HepG2 (cell line): ENCODE data around the gene XRCC5. TPM values are rescaled to one million over a fixed set of nuclear protein-coding genes. Genes with fewer than 3 reads are reported as not detected.

Experiments
- ATAC-seq: fragments of 200-7000 bp; cut with Tn5 transposase; 3 replicates; pipeline ENCODE4 v1.9.1; 2020; ENCODE audit warnings: mild to moderate bottlenecking, moderate library complexity
- BruUV-seq: library from RNA; stranded (reverse); fragments of 400-500 nt; replicated peaks from 2 replicates; lab custom pipeline; 2021; lab: Mats Ljungman, UMichigan
- CTCF ChIA-PET: fragments of 300-600 bp; formaldehyde crosslinking; extraction: SDS; loops from one replicate; lab custom pipeline; 2021; ENCODE audit warnings: low total read pairs, inconsistent platforms, low intra/inter-chr PET ratio; lab: Yijun Ruan, JAX
- POLR2A ChIA-PET: fragments of 350-600 bp; sonication (Branson Sonifier 250); formaldehyde crosslinking; loops from one replicate; lab custom pipeline; 2020; ENCODE audit warnings: antibody characterized with exemption, inconsistent platforms; lab: Yijun Ruan, JAX
- DNase-seq: peaks from one replicate; pipeline ENCODE4 v3.0.0-alpha.2; 2015; ENCODE audit warnings: low spot score
- FAIRE-seq: peaks from 3 replicates; lab custom pipeline; 2011; peaks lifted over from hg19 to GRCh38; lab: Jason Lieb, UNC
- H2AFZ ChIP-seq: one replicate; pipeline ENCODE4 v1.6.1; 2011; ENCODE audit warnings: low read length, inconsistent platforms
- H3K27ac ChIP-seq: fragments of 300-600 bp; 3 replicates; pipeline ENCODE4 v1.8.0; 2011; ENCODE audit warnings: mixed run types, mild to moderate bottlenecking, mixed read lengths, low read length, inconsistent platforms; ENCODE audit not compliant: insufficient read depth; ENCODE audit errors: extremely low read length
- H3K27me3 ChIP-seq, 2 experiments: fragments of 200-600 bp in 1 of 2; 2 replicates in 1 of 2; 3 replicates in 1 of 2; pipeline versions ENCODE4 v1.6.0 to v1.8.0; 2011; ENCODE audit warnings: low read length in 2 of 2, mild to moderate bottlenecking in 2 of 2, moderate library complexity in 2 of 2, inconsistent platforms in 1 of 2; ENCODE audit not compliant: insufficient read depth in 2 of 2, control insufficient read depth in 1 of 2
- H3K36me3 ChIP-seq, 2 experiments: fragments of 200-600 bp in 1 of 2; replicated peaks in 1 of 2; 2 replicates in 1 of 2; 3 replicates in 1 of 2; pipeline versions ENCODE4 v1.5.1 to v1.8.0; 2011; ENCODE audit warnings: low read length in 2 of 2, inconsistent platforms in 1 of 2; ENCODE audit not compliant: insufficient read depth in 2 of 2, control insufficient read depth in 1 of 2
- H3K4me1 ChIP-seq: 2 replicates; pipeline ENCODE4 v1.5.1; 2012; ENCODE audit warnings: low read length, inconsistent platforms; ENCODE audit not compliant: insufficient read depth
- H3K4me2 ChIP-seq: 2 replicates; pipeline ENCODE4 v1.6.0; 2011; ENCODE audit warnings: low read depth, low read length, inconsistent platforms
- H3K4me3 ChIP-seq, 3 experiments: fragments of 200-600 bp in 1 of 3; sonication (generic), shearing (Covaris generic) in 1 of 3; replicated peaks in 1 of 3; 2 replicates each; pipeline ENCODE4 v1.5.1; 2011 to 2016; ENCODE audit warnings: low read length in 3 of 3, inconsistent platforms in 2 of 3, low read depth in 2 of 3, mild to moderate bottlenecking in 2 of 3, control low read depth in 1 of 3, mixed read lengths in 1 of 3; ENCODE audit not compliant: insufficient read depth in 1 of 3
- H3K79me2 ChIP-seq: one replicate; pipeline ENCODE4 v1.6.1; 2011; ENCODE audit warnings: low read length, inconsistent platforms; ENCODE audit not compliant: insufficient read depth
- H3K9ac ChIP-seq: 2 replicates; pipeline ENCODE4 v1.6.0; 2011; ENCODE audit warnings: mild to moderate bottlenecking, low read depth, low read length, inconsistent platforms; ENCODE audit not compliant: insufficient read depth
- H3K9me3 ChIP-seq: 2 replicates; pipeline ENCODE4 v1.5.1; 2012; ENCODE audit warnings: mild to moderate bottlenecking, low read length
- H4K20me1 ChIP-seq: 2 replicates; pipeline ENCODE4 v1.6.0; 2011; ENCODE audit warnings: inconsistent platforms, mild to moderate bottlenecking, low read length, moderate library complexity; ENCODE audit not compliant: insufficient read depth
- CREM ChIP-seq, 2 experiments: sonication (generic) in 1 of 2; formaldehyde crosslinking in 1 of 2; IDR thresholded peaks; 2 replicates each; pipeline versions ENCODE4 v1.4.0 to v1.6.1; 2016 to 2020; ENCODE audit warnings: antibody characterized with exemption in 1 of 2, mild to moderate bottlenecking in 1 of 2, missing genetic modification reagents in 1 of 2
- EP300 ChIP-seq, 3 experiments: sonication (generic) in 1 of 3; formaldehyde crosslinking in 1 of 3; IDR thresholded peaks; 2 replicates each; pipeline versions ENCODE4 v1.5.1 to v1.6.1; 2011 to 2020; ENCODE audit warnings: low read depth in 2 of 3, low read length in 2 of 3, borderline replicate concordance in 1 of 3, improper control_type of control experiment in 1 of 3, mild to moderate bottlenecking in 1 of 3, missing genetic modification reagents in 1 of 3, moderate library complexity in 1 of 3
- HNF1A ChIP-seq, 2 experiments: sonication (generic) in 1 of 2; formaldehyde crosslinking in 1 of 2; IDR thresholded peaks; 2 replicates each; pipeline versions ENCODE4 v1.4.0 to v1.6.1; 2016 to 2020; ENCODE audit warnings: borderline replicate concordance in 1 of 2, low read depth in 1 of 2, mild to moderate bottlenecking in 1 of 2, missing genetic modification reagents in 1 of 2
- NKX3-1 ChIP-seq: sonication (generic); formaldehyde crosslinking; IDR thresholded peaks from 2 replicates; pipeline ENCODE4 v1.5.0; 2020; ENCODE audit warnings: missing genetic modification reagents
- PAWR ChIP-seq: sonication (generic); formaldehyde crosslinking; IDR thresholded peaks from 2 replicates; pipeline ENCODE4 v1.4.0; 2020; ENCODE audit warnings: missing genetic modification reagents, mild to moderate bottlenecking, borderline replicate concordance
- PTBP1 ChIP-seq: fragments of 200-400 bp; formaldehyde crosslinking; IDR thresholded peaks from 2 replicates; pipeline ENCODE4 v1.6.1; 2018; ENCODE audit warnings: low read length, low read depth; ENCODE audit not compliant: poor library complexity, severe bottlenecking
- ZNF468 ChIP-seq: sonication (generic); formaldehyde crosslinking; IDR thresholded peaks from 2 replicates; pipeline ENCODE4 v1.8.0; 2022; ENCODE audit warnings: mild to moderate bottlenecking, moderate library complexity, missing genetic modification reagents
- ZNF563 ChIP-seq: sonication (generic); formaldehyde crosslinking; IDR thresholded peaks from 2 replicates; pipeline ENCODE4 v1.8.0; 2022; ENCODE audit warnings: mild to moderate bottlenecking, moderate library complexity, missing genetic modification reagents
- ZNF780A ChIP-seq: sonication (generic); formaldehyde crosslinking; IDR thresholded peaks from 2 replicates; pipeline ENCODE4 v1.8.0; 2022; ENCODE audit warnings: mild to moderate bottlenecking, missing genetic modification reagents, moderate library complexity
- WGBS: methylation state at CpG from one replicate; pipeline ENCODE4 v1.1.6; 2017; ENCODE audit warnings: low lambda C conversion rate; 5-methylcytosine and 5-hydroxymethylcytosine counted together
- in situ Hi-C: cut with HindIII; loops from 2 replicates; pipeline ENCODE4 v1.10.0; 2017; ENCODE audit warnings: low pct_unique_long_range_greater_than_20kb; ENCODE audit not compliant: extremely low pct_ligation_motif_present
- intact Hi-C: fragments of 100-400 bp; cut with micrococcal nuclease; formaldehyde crosslinking; loops from one replicate; pipeline ENCODE4 v1.10.0; 2022; ENCODE audit not compliant: unreplicated experiment
- polyA plus RNA-seq, 8 experiments: library from polyadenylated mRNA; depleted of rRNA in 3 of 8; stranded (reverse) in 7 of 8; unstranded in 1 of 8; fragments of >200 nt; fragmentation: Illumina TruSeq in 4 of 8; extraction: Trizol in 4 of 8; gene quantifications; 2 replicates each; pipeline versions ENCODE4 v1.2.1 to v1.2.3, GENCODE V29; 2011 to 2016; ENCODE audit warnings: low read depth in 4 of 8, missing spikeins in 1 of 8, mixed read lengths in 1 of 8; ENCODE audit not compliant: insufficient read depth in 1 of 8
- total RNA-seq, 5 experiments: library from RNA; depleted of rRNA; stranded (reverse); fragments of >200 nt; fragmentation: Illumina TruSeq; extraction: Trizol; gene quantifications; 2 replicates each; pipeline ENCODE4 v1.2.3, GENCODE V29; 2016; ENCODE audit warnings: low read depth in 1 of 5
- TF ChIP-seq, protein P1 (sequence below): IDR thresholded peaks from 2 replicates; pipeline ENCODE4 v1.6.1; 2016; ENCODE audit warnings: missing biosample characterization, missing genetic modification reagents, low read depth
- TF ChIP-seq, protein P2 (sequence below): sonication (generic); formaldehyde crosslinking; IDR thresholded peaks from 2 replicates; pipeline ENCODE4 v1.5.0; 2020; ENCODE audit warnings: mild to moderate bottlenecking, low read depth, missing genetic modification reagents, borderline replicate concordance
- TF ChIP-seq, protein P3 (sequence below): sonication (generic); formaldehyde crosslinking; IDR thresholded peaks from 2 replicates; pipeline ENCODE4 v1.5.1; 2020; ENCODE audit warnings: missing genetic modification reagents, mild to moderate bottlenecking, borderline replicate concordance

Gene XRCC5
- total and polyA plus RNA-seq, 2 of the 13 experiments (the other 11 are each of a cell fraction or from before 2014, with no cell fraction given) = 264 to 454 TPM

- POLR2A ChIA-PET = interaction anchor here (1.6 kb wide), 1 partner anchor 53 kb away, joined by 3 read pairs; the partner anchor contains the start of gene XRCC5
- Histone ChIP-seq H2AFZ (no peak overlapping the region), H3K9me3 (no peaks in the 10 kb centered on the region), H3K36me3 (peaks cover 36 to 95% of the 10 kb centered on the region in 2 experiments), H4K20me1 (0 out of 2 replicates have a peak, but pooled peaks cover under 1% of the 10 kb centered on the region), H3K27me3 (no peaks in the 10 kb centered on the region), H3K4me3 (no peak overlapping the region), H3K4me1 (peaks cover 13% of the 10 kb centered on the region; the same call in 1 of the 2 replicates), H3K27ac (no peak overlapping the region), H3K9ac (no peak overlapping the region), H3K4me2 (no peak overlapping the region), H3K79me2 (no peaks in the 10 kb centered on the region)
- CTCF ChIA-PET = no interaction called here
- ATAC-seq (no peak), DNase-seq (no peak), FAIRE-seq (no peak)
- BruUV-seq = no TSS peak
- over 99% methylated on average over 4 of the region's 4 CpGs for WGBS
- in situ Hi-C loops = no loop called here
- intact Hi-C loops = no loop called here
- TF ChIP-seq, protein P1, sequence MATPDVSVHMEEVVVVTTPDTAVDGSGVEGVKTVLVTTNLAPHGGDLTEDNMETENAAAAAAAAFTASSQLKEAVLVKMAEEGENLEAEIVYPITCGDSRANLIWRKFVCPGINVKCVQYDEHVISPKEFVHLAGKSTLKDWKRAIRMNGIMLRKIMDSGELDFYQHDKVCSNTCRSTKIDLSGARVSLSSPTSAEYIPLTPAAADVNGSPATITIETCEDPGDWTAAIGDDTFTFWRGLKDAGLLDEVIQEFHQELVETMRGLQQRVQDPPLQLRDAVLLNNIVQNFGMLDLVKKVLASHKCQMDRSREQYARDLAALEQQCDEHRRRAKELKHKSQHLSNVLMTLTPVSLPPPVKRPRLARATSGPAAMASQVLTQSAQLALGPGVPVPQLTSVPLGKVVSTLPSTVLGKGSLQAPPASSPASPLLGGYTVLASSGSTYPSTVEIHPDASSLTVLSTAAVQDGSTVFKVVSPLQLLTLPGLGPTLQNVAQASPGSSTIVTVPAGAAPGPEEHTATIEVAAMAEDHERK (CRISPR knock-in tag) = no peak
- TF ChIP-seq NKX3-1 (CRISPR knock-in tag) = no peak
- TF ChIP-seq PTBP1 = no peak
- TF ChIP-seq, protein P2, sequence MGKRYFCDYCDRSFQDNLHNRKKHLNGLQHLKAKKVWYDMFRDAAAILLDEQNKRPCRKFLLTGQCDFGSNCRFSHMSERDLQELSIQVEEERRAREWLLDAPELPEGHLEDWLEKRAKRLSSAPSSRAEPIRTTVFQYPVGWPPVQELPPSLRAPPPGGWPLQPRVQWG = no peak
- TF ChIP-seq, protein P3, sequence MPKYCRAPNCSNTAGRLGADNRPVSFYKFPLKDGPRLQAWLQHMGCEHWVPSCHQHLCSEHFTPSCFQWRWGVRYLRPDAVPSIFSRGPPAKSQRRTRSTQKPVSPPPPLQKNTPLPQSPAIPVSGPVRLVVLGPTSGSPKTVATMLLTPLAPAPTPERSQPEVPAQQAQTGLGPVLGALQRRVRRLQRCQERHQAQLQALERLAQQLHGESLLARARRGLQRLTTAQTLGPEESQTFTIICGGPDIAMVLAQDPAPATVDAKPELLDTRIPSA (CRISPR knock-in tag) = no peak
- TF ChIP-seq CREM (IDR thresholded peaks at IDR 0.05) = no peak
- TF ChIP-seq CREM (CRISPR knock-in tag; IDR thresholded peaks at IDR 0.05) = no peak
- no peak for TF ChIP-seq ZNF468 (CRISPR knock-in tag)
- TF ChIP-seq EP300 (IDR thresholded peaks at IDR 0.05; ENCODE audit: low read depth in 2 of 2, low read length in 2 of 2) = no peak
- no peak for TF ChIP-seq EP300 (CRISPR knock-in tag; IDR thresholded peaks at IDR 0.05; ENCODE audit: borderline replicate concordance)
- TF ChIP-seq PAWR (CRISPR knock-in tag) = no peak
- no peak for TF ChIP-seq ZNF563 (CRISPR knock-in tag)
- no peak for TF ChIP-seq ZNF780A (CRISPR knock-in tag)
- no peak for TF ChIP-seq HNF1A (IDR thresholded peaks at IDR 0.05; ENCODE audit: low read depth)
- TF ChIP-seq HNF1A (CRISPR knock-in tag; IDR thresholded peaks at IDR 0.05; ENCODE audit: borderline replicate concordance) = no peak
- TF ChIP-seq, all 625 proteins: peak for 0
Observed at GRCh38 chr2:216161967-216162366, 52.8 kb downstream of the XRCC5 start.
